ENCODE results near the gene TBC1D16. TPM values are rescaled to one million over a fixed set of nuclear protein-coding genes. Genes with fewer than 3 reads are reported as not detected.

Gene TBC1D16
- total RNA-seq, 1 donor from 2014 or later = 55.6 TPM

- no peak for DNase-seq (ENCODE audit: low spot score in 2 of 2)
- intact Hi-C loops (cut with DNase I) = loop anchor here (2.0 kb wide), 1 partner anchor 245 kb away; no protein-coding TSS in a partner anchor
- TF ChIP-seq CTCF (IDR thresholded peaks at IDR 0.05) = no peak
- Histone ChIP-seq H3K9me3 (no peaks in the 10 kb centered on the region), H3K4me1 (peaks cover 5 to 13% of the 10 kb centered on the region in 2 donors), H3K36me3 (no peaks in the 10 kb centered on the region), H3K4me3 (no peak overlapping the region), H3K27ac (no peak overlapping the region), H3K27me3 (no peaks in the 10 kb centered on the region)
Measured at GRCh38 chr17:79987935-79988184, 47.8 kb downstream of the TBC1D16 start.

GRCh38 chr17:79987187-79987934, 48.3 kb downstream of the TBC1D16 start:
- Histone ChIP-seq H3K27ac (no peak overlapping the region), H3K36me3 (no peaks in the 10 kb centered on the region), H3K9me3 (no peaks in the 10 kb centered on the region), H3K27me3 (no peaks in the 10 kb centered on the region), H3K4me1 (peaks cover 5 to 9% of the 10 kb centered on the region in 2 donors), H3K4me3 (no peak overlapping the region)
- intact Hi-C loops (cut with DNase I) = no loop called here
- TF ChIP-seq CTCF (IDR thresholded peaks at IDR 0.05) = no peak
- DNase-seq (ENCODE audit: low spot score in 2 of 2) = no peak

GRCh38 chr17:79986411-79987186, 49.1 kb downstream of the TBC1D16 start:
- no peaks in the 10 kb centered on the region for H3K36me3 ChIP-seq
- H3K27ac ChIP-seq = no peak overlapping the region
- no peak for TF ChIP-seq CTCF (IDR thresholded peaks at IDR 0.05)
- peaks cover 0 to 3% of the 10 kb centered on the region in 2 donors for H3K4me1 ChIP-seq
- H3K9me3 ChIP-seq = no peaks in the 10 kb centered on the region
- no peak overlapping the region for H3K4me3 ChIP-seq
- intact Hi-C loops (cut with DNase I) = no loop called here
- no peak for DNase-seq (ENCODE audit: low spot score in 2 of 2)
- no peaks in the 10 kb centered on the region for H3K27me3 ChIP-seq

- H3K27me3 ChIP-seq = no peaks in the 10 kb centered on the region
- no peak overlapping the region for H3K27ac ChIP-seq
- no peaks in the 10 kb centered on the region for H3K9me3 ChIP-seq
- intact Hi-C loops (cut with DNase I) = no loop called here
- no peaks in the 10 kb centered on the region for H3K36me3 ChIP-seq
- no peak for DNase-seq (ENCODE audit: low spot score in 2 of 2)
- no peak for TF ChIP-seq CTCF (IDR thresholded peaks at IDR 0.05)
- no peak overlapping the region for H3K4me3 ChIP-seq
- no peaks in the 10 kb centered on the region for H3K4me1 ChIP-seq
Measured at GRCh38 chr17:79985943-79986391, 49.7 kb downstream of the TBC1D16 start.

GRCh38 chr17:79985361-79985942, 50.2 kb downstream of the TBC1D16 start:
- H3K4me3 ChIP-seq = no peak overlapping the region
- H3K36me3 ChIP-seq = no peaks in the 10 kb centered on the region
- intact Hi-C loops (cut with DNase I) = no loop called here
- no peak overlapping the region for H3K27ac ChIP-seq
- no peak for DNase-seq (ENCODE audit: low spot score in 2 of 2)
- TF ChIP-seq CTCF (IDR thresholded peaks at IDR 0.05) = no peak
- no peaks in the 10 kb centered on the region for H3K9me3 ChIP-seq
- H3K4me1 ChIP-seq = no peaks in the 10 kb centered on the region
- no peaks in the 10 kb centered on the region for H3K27me3 ChIP-seq
